ENCODE results near the gene PCDHGB3.

DNA sequence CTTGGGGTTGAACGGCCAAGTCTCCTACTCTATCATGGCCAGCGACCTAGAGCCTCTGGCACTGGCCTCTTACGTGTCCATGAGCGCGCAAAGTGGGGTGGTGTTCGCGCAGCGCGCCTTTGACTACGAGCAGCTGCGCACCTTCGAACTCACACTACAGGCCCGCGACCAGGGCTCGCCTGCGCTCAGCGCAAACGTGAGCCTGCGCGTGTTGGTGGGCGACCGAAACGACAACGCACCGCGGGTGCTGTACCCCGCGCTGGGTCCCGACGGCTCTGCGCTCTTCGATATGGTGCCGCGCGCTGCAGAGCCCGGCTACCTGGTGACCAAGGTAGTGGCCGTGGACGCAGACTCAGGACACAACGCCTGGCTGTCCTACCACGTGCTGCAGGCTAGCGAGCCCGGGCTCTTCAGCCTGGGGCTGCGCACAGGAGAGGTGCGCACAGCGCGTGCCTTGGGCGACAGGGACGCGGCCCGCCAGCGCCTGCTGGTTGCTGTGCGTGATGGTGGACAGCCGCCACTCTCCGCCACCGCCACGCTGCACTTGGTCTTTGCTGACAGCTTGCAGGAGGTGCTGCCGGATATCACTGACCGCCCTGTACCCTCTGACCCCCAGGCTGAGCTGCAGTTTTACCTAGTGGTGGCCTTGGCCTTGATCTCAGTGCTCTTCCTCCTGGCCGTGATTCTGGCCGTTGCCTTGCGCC lies 29.7 kb downstream of the PCDHGB3 start:
- TF ChIP-seq, protein P1, sequence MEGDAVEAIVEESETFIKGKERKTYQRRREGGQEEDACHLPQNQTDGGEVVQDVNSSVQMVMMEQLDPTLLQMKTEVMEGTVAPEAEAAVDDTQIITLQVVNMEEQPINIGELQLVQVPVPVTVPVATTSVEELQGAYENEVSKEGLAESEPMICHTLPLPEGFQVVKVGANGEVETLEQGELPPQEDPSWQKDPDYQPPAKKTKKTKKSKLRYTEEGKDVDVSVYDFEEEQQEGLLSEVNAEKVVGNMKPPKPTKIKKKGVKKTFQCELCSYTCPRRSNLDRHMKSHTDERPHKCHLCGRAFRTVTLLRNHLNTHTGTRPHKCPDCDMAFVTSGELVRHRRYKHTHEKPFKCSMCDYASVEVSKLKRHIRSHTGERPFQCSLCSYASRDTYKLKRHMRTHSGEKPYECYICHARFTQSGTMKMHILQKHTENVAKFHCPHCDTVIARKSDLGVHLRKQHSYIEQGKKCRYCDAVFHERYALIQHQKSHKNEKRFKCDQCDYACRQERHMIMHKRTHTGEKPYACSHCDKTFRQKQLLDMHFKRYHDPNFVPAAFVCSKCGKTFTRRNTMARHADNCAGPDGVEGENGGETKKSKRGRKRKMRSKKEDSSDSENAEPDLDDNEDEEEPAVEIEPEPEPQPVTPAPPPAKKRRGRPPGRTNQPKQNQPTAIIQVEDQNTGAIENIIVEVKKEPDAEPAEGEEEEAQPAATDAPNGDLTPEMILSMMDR (IDR thresholded peaks at IDR 0.05; ENCODE audit: low read length) = no peak
- no peak for TF ChIP-seq EZH2 (optimal IDR thresholded peaks at IDR 0.05; ENCODE audit: low read depth, low read length)
- TF ChIP-seq EZH2phosphoT487 (IDR thresholded peaks at IDR 0.05; ENCODE audit: low read length) = no peak

Measured in MM.1S (cell line).